Large intestine (tissue), 3 donors: ENCODE data around the gene ATG14. TPM values are rescaled to one million over a fixed set of nuclear protein-coding genes. Genes with fewer than 3 reads are reported as not detected.
"Not testable (repeated sequence)": the region's sequence is repeated elsewhere in the genome, so short reads cannot be mapped to it uniquely, and the experiment has no call there.

ENCODE experiments used
- DNase-seq, 2 donors: peaks; one replicate each; pipeline versions ENCODE4 v3.0.0 to v3.0.0-alpha.2; 2013
- H3K27ac ChIP-seq: one replicate; pipeline ENCODE4 v1.5.1; 2013; ENCODE audit warnings: low read length
- H3K27me3 ChIP-seq: 2 replicates; pipeline ENCODE4 v1.6.1; 2013; ENCODE audit warnings: low read length; ENCODE audit not compliant: control insufficient read depth, insufficient read depth
- H3K36me3 ChIP-seq: 2 replicates; pipeline ENCODE4 v1.6.1; 2013; ENCODE audit warnings: low read length; ENCODE audit not compliant: control insufficient read depth, insufficient read depth
- H3K4me1 ChIP-seq: one replicate; pipeline ENCODE4 v1.6.1; 2013; ENCODE audit warnings: low read length; ENCODE audit not compliant: control insufficient read depth, insufficient read depth
- H3K4me3 ChIP-seq: one replicate; pipeline ENCODE4 v1.5.1; 2013; ENCODE audit warnings: low read length
- H3K9me3 ChIP-seq: one replicate; pipeline ENCODE4 v1.6.1; 2013; ENCODE audit warnings: mild to moderate bottlenecking, low read depth, low read length, moderate library complexity; ENCODE audit not compliant: control insufficient read depth
- WGBS: methylation state at CpG from one replicate; pipeline ENCODE4 v1.1.5; 2013; ENCODE audit warnings: low lambda C conversion rate; ENCODE audit not compliant: insufficient coverage; 5-methylcytosine and 5-hydroxymethylcytosine counted together
- polyA plus RNA-seq: library from polyadenylated mRNA; unstranded; fragments of 120-200 nt; gene quantifications from one replicate; pipeline ENCODE4 v1.2.1, GENCODE V29; 2013

Gene ATG14
- polyA plus RNA-seq, 1 donor, result 18.2 TPM

- H3K36me3 ChIP-seq, result peaks cover 41% of the 10 kb centered on the region
- peaks cover 2% of the 10 kb centered on the region for H3K4me1 ChIP-seq
- DNase-seq, result peak; percentile 46 to 61
- H3K4me3 ChIP-seq, result no peak overlapping the region
- H3K9me3 ChIP-seq, result no peaks in the 10 kb centered on the region
- H3K27ac ChIP-seq, result no peak overlapping the region
- no peaks in the 10 kb centered on the region for H3K27me3 ChIP-seq
- WGBS, result no CpG with 5 or more reads among the region's 5 CpGs
Measured at GRCh38 chr14:55354500-55354899, 57.1 kb downstream of the ATG14 start.

DNA sequence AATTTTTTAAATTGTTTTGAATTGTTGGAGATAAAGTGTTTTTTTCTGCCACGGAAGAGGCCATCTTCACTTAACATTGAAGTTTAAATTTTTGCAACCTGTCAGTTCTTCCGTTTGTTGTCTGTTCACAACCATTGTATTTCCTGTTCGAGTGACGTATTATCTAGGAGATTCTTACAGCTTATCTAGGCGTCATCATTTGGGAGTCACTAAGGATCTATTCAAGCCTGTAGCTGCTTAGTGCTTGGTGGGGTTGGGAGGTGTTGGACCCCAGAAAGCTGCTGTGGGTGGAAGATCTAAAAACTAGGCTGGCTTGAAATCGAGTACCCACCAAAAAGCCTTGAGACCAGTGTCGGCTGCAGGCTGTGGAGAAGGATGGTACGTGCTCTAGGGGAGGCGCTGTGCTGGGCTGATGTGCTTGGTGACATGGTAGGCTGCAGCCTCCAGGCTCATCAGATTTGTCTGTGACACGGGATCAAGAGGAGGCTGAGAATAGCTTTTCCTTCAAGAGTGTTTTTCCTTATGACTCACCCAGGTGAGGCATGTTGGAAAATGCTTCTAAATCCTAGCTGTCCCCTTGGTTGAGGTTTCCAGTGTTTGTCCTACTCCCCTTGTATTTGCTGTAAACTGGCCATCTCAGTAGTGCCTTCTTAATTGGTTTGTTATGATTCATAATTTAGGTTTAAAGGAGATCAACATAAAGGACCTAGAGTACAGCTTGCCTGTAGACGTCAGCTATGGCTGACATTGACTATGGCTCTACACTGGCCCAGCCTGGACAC is 57.8 kb downstream of the ATG14 start:
- Histone ChIP-seq H3K27me3 (no peaks in the 10 kb centered on the region), H3K36me3 (peaks cover 41% of the 10 kb centered on the region), H3K9me3 (no peaks in the 10 kb centered on the region), H3K4me1 (peaks cover 2% of the 10 kb centered on the region), H3K27ac (no peak overlapping the region), H3K4me3 (no peak overlapping the region)
- no CpG with 5 or more reads among the region's 11 CpGs for WGBS
- DNase-seq, result no peak

GRCh38 chr14:55352201-55352600 is 59.4 kb downstream of the ATG14 start:
- H3K4me3 ChIP-seq, result no peak overlapping the region
- no peak overlapping the region for H3K27ac ChIP-seq
- peaks cover 38% of the 10 kb centered on the region for H3K36me3 ChIP-seq
- H3K4me1 ChIP-seq, result peaks cover 2% of the 10 kb centered on the region
- 92% methylated on average over 2 of the region's 9 CpGs for WGBS
- H3K9me3 ChIP-seq, result no peaks in the 10 kb centered on the region
- no peak for DNase-seq
- no peaks in the 10 kb centered on the region for H3K27me3 ChIP-seq

DNA sequence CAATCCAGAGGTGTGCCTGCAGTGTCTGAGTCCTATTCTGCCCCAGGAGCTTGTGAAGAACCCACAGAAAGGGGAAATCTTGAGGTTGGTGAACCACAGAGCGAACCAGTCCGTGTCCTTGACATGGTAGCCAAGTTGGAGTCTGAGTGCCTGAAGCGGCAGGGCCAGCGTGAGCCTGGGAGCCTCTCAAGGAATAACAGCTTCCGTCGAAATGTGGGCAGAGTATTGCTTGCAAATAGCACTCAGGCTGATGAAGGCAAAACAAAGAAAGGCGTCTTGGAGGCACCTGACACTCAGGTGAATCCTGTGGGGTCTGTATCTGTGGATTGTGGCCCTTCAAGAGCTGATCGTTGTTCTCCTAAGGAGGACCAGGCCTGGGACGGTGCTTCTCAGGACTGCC is 60.5 kb downstream of the ATG14 start:
- no peak for DNase-seq
- no peak overlapping the region for H3K27ac ChIP-seq
- no peaks in the 10 kb centered on the region for H3K9me3 ChIP-seq
- H3K4me3 ChIP-seq, result no peak overlapping the region
- H3K27me3 ChIP-seq, result no peaks in the 10 kb centered on the region
- WGBS, result no CpG with 5 or more reads among the region's 9 CpGs
- peaks cover 2% of the 10 kb centered on the region for H3K4me1 ChIP-seq
- peaks cover 38% of the 10 kb centered on the region for H3K36me3 ChIP-seq

DNA sequence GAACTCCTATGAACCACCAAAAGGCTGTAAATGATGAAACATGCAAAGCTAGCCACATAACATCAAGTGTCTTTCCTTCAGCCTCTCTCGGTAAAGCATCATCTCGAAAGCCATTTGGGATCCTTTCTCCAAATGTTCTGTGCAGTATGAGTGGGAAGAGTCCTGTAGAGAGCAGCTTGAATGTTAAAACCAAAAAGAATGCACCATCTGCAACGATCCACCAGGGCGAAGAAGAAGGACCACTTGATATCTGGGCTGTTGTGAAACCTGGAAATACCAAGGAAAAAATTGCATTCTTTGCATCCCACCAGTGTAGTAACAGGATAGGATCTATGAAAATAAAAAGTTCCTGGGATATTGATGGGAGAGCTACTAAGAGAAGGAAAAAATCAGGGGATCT is 61.2 kb downstream of the ATG14 start:
- Histone ChIP-seq H3K27ac (no peak overlapping the region), H3K4me1 (peaks cover 2% of the 10 kb centered on the region), H3K27me3 (no peaks in the 10 kb centered on the region), H3K4me3 (no peak overlapping the region), H3K36me3 (peaks cover 34% of the 10 kb centered on the region), H3K9me3 (no peaks in the 10 kb centered on the region)
- DNase-seq, result no peak
- WGBS, result no CpG with 5 or more reads among the region's 4 CpGs

- Histone ChIP-seq H3K36me3 (peaks cover 29% of the 10 kb centered on the region), H3K9me3 (no peaks in the 10 kb centered on the region), H3K4me3 (no peak overlapping the region), H3K27ac (no peak overlapping the region), H3K4me1 (peaks cover 2% of the 10 kb centered on the region), H3K27me3 (no peaks in the 10 kb centered on the region)
- 83% methylated on average over 6 of the region's 12 CpGs for WGBS
- no peak for DNase-seq
Measured at GRCh38 chr14:55349565-55349964, 62.1 kb downstream of the ATG14 start.

DNA sequence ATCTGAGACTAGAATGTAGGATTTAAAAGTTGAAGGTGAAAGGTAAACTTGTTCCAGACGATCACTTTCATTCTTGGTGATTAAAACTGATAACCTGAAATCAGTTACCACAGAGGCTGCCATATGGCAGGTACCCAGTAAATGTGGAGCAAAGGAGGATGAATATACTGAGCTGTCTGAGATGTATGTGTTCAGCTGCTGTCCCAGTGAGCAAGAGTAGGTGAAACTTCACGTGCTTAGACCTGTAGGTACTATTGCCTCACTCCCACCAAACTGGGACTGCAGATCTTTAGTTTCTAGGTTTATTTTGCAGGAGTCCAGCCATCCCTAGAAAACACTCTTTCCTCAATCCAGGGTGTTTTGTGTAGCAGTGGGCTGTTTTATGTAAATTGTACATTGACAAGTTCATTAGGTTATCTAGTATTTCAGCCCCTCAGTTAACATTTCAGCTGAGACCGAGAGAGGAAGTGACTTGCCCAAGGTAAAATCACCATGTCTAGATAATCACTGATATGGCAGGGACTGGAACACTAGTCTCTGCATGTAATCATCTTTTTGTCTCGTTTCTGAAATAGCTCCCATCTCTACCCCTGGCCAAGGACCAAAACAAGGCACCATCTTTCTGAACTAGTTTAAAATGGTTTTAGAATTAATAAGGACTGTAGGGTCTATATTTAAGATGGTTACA is 62.7 kb downstream of the ATG14 start:
- no peak for DNase-seq
- H3K36me3 ChIP-seq, result peaks cover 29% of the 10 kb centered on the region
- no peak overlapping the region for H3K27ac ChIP-seq
- no peaks in the 10 kb centered on the region for H3K9me3 ChIP-seq
- no peak overlapping the region for H3K4me3 ChIP-seq
- H3K4me1 ChIP-seq, result no peaks in the 10 kb centered on the region
- 40% methylated on average over 1 of the region's 4 CpGs for WGBS
- H3K27me3 ChIP-seq, result no peaks in the 10 kb centered on the region

DNA sequence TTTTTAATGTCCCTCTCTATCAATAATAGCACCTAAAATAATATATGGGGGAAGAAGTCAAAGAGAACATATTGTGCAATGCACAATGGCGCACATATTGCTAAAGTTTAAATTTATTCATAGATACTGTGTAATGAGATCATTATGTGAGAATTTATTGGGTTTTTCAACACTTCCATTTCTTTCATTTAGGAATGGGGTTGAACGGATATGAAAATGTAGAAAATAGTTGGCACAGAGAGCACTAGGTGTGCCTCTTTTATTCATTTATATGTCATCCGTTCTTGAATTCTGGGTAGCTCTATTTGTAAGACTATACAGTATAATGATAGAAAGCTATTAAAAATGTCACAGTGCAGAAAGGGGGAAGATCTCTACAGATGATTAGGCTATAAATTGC is 63.9 kb downstream of the ATG14 start:
- 100% methylated on average over 1 of the region's 3 CpGs for whole genome bisulfite sequencing
- no peaks in the 10 kb centered on the region for H3K4me1 ChIP-seq
- no peaks in the 10 kb centered on the region for H3K9me3 ChIP-seq
- peaks cover 25% of the 10 kb centered on the region for H3K36me3 ChIP-seq
- H3K4me3 ChIP-seq, result no peak overlapping the region
- no peak overlapping the region for H3K27ac ChIP-seq
- DNase-seq, result no peak
- no peaks in the 10 kb centered on the region for H3K27me3 ChIP-seq

GRCh38 chr14:55347040-55347439 is 64.6 kb downstream of the ATG14 start:
- DNase-seq, result no peak
- no peak overlapping the region for H3K27ac ChIP-seq

GRCh38 chr14:55344582-55345163 is 67.0 kb downstream of the ATG14 start:
- H3K27me3 ChIP-seq, H3K27ac ChIP-seq, H3K4me1 ChIP-seq, H3K9me3 ChIP-seq, H3K36me3 ChIP-seq, H3K4me3 ChIP-seq, DNase-seq: not testable (repeated sequence)
- 30% methylated on average over 2 of the region's 6 CpGs for WGBS

More at GRCh38 chr14:55347040-55347439, 64.6 kb downstream of the ATG14 start:
- H3K27me3 ChIP-seq, result no peaks in the 10 kb centered on the region
- H3K4me1 ChIP-seq, result no peaks in the 10 kb centered on the region
- H3K4me3 ChIP-seq, result no peak overlapping the region
- H3K36me3 ChIP-seq, result peaks cover 18% of the 10 kb centered on the region
- no CpG with 5 or more reads among the region's 1 CpG for WGBS
- H3K9me3 ChIP-seq, result no peaks in the 10 kb centered on the region
